ENCODE data around the gene FRS3. TPM values are rescaled to one million over a fixed set of nuclear protein-coding genes. Genes with fewer than 3 reads are reported as not detected.
A peak's percentile ranks its signal among the peaks of the same experiment; 100 is the strongest.

The FRS3 gene
- polyA plus RNA-seq, 4 donors, result 1.1 to 4.2 (median 4.1) TPM

DNA sequence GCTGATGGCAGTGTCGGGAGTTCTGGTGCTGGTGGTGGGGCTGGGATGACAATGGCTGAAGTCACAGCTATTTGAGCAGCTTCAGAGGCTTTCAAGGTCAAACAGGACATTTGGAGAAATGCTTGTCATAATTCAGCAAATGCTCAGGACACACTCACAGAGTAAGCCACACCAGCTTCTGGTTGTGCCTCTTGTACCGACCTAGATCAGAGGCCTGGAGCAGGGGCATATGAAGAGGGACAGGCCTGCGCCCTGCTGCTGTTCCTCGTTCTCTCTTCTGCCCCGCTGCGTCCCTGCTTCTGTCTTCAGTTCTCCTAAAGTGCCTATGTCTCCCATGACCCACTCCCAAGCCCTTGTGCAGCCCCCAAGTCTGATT is 31.6 kb downstream of the FRS3 start:
- no peak overlapping the region for H3K27ac ChIP-seq (ENCODE audit: low read depth in 1 of 3, low read length in 2 of 3)
- FAIRE-seq (no peak), DNase-seq (no peak)
- H3K9me3 ChIP-seq (ENCODE audit: control insufficient read depth in 2 of 2, insufficient read depth in 1 of 2, low read depth in 1 of 2, low read length in 1 of 2), result no peaks in the 10 kb centered on the region
- 88 to 98% (median 94%) methylated on average over 6 of the region's 6 CpGs for WGBS, 3 donors
- no peaks in the 10 kb centered on the region for H3K36me3 ChIP-seq (ENCODE audit: control insufficient read depth in 3 of 3, insufficient read depth in 2 of 3, low read depth in 1 of 3, low read length in 3 of 3)
- no peaks in the 10 kb centered on the region for H3K4me1 ChIP-seq (ENCODE audit: control insufficient read depth in 3 of 3, insufficient read depth in 2 of 3, low read depth in 1 of 3, low read length in 2 of 3)
- H3K27me3 ChIP-seq (ENCODE audit: control insufficient read depth in 3 of 3, insufficient read depth in 3 of 3, low read length in 3 of 3), result no peaks in the 10 kb centered on the region
- no peak overlapping the region for H3K4me3 ChIP-seq (ENCODE audit: low read depth in 1 of 3, low read length in 3 of 3)

DNA sequence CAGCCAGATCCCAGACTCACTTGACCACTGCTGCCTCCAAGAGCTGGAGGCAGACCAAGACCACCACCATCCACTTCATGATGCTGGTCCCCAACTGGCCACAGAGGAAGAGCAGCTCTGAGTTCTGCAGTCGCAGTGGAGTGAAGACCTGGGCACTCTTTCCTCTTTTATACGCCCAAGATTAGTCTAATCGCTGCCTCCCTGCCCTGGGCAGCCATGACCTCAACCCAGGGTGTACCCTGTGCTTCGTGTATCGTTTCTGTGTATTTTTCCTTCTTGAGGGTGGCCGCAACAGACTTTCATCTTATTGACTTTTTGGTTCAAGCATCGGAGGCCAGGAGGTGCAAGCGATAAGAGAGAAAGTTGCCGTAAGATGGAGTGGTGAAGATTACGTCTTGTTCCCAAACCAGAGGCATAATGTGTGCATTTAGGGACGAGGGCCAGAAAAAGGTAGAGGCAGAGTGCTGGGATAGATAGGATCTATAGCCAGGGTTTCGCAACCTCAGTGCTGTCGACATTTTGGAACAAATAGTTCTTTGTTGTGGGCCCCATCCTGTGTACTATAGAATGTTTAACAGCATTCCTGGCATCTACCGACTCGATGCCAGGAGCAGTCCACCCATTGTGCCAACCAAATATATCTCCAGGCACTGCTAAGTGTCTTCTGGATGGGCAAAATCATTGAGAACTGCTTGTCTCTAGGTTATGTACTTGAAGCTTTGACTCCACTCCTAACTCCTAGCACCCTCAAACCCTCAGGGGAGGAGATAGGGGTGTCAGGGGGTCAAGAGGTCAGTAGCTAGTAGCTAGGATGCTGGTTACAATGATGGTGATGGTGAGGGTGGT is 32.2 kb downstream of the FRS3 start, which contains the start of gene PGC:
Gene PGC, minus strand, starts transcription at position 142 of the 846 bp plus-strand sequence. Its CDS starts 63 bp downstream, at position 79.
- H3K9me3 ChIP-seq (ENCODE audit: control insufficient read depth in 2 of 2, insufficient read depth in 1 of 2, low read depth in 1 of 2, low read length in 1 of 2), result no peaks in the 10 kb centered on the region
- no peaks in the 10 kb centered on the region for H3K27me3 ChIP-seq (ENCODE audit: control insufficient read depth in 3 of 3, insufficient read depth in 3 of 3, low read length in 3 of 3)
- no peaks in the 10 kb centered on the region for H3K4me1 ChIP-seq (ENCODE audit: control insufficient read depth in 3 of 3, insufficient read depth in 2 of 3, low read depth in 1 of 3, low read length in 2 of 3)
- FAIRE-seq (no peak), DNase-seq (no peak)
- H3K27ac ChIP-seq (ENCODE audit: low read depth in 1 of 3, low read length in 2 of 3), result no peak within 1 kb of the TSS
- 72 to 78% (median 74%) methylated on average over 15 of the region's 15 CpGs for WGBS, 3 donors
- H3K4me3 ChIP-seq (ENCODE audit: low read depth in 1 of 3, low read length in 3 of 3), result no peak within 1 kb of the TSS
- H3K36me3 ChIP-seq (ENCODE audit: control insufficient read depth in 3 of 3, insufficient read depth in 2 of 3, low read depth in 1 of 3, low read length in 3 of 3), result no peaks in the 10 kb centered on the region

DNA sequence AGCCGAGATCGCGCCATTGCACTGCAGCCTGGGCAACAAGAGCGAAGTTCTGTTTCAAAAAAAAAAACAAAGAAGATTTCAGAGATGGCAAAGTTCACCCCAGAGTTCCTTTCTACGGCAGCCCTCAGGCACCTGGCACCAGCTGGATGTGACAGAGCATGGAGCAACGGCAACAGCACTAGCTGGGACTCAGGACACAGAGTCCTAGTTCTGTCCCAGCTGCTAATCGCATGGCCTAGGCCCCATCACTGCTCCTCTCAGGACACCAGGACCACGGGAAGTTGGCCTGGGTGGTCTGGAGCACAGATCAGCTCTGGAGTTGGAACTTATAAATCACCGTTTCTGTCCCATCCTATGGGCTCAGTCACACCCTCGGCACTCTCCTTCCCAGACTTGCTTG is 33.6 kb downstream of the FRS3 start:
- 42 to 73% (median 60%) methylated on average over 10 of the region's 10 CpGs for WGBS, 3 donors
- Histone ChIP-seq H3K27ac (ENCODE audit: low read depth in 1 of 3, low read length in 2 of 3) (no peak overlapping the region), H3K4me3 (ENCODE audit: low read depth in 1 of 3, low read length in 3 of 3) (no peak overlapping the region), H3K27me3 (ENCODE audit: control insufficient read depth in 3 of 3, insufficient read depth in 3 of 3, low read length in 3 of 3) (no peaks in the 10 kb centered on the region), H3K4me1 (ENCODE audit: control insufficient read depth in 3 of 3, insufficient read depth in 2 of 3, low read depth in 1 of 3, low read length in 2 of 3) (peaks cover 0 to 12% (median 0%) of the 10 kb centered on the region in 3 donors), H3K9me3 (ENCODE audit: control insufficient read depth in 2 of 2, insufficient read depth in 1 of 2, low read depth in 1 of 2, low read length in 1 of 2) (no peaks in the 10 kb centered on the region), H3K36me3 (ENCODE audit: control insufficient read depth in 3 of 3, insufficient read depth in 2 of 3, low read depth in 1 of 3, low read length in 3 of 3) (no peaks in the 10 kb centered on the region)
- DNase-seq, result no peak
- FAIRE-seq, result no peak

DNA sequence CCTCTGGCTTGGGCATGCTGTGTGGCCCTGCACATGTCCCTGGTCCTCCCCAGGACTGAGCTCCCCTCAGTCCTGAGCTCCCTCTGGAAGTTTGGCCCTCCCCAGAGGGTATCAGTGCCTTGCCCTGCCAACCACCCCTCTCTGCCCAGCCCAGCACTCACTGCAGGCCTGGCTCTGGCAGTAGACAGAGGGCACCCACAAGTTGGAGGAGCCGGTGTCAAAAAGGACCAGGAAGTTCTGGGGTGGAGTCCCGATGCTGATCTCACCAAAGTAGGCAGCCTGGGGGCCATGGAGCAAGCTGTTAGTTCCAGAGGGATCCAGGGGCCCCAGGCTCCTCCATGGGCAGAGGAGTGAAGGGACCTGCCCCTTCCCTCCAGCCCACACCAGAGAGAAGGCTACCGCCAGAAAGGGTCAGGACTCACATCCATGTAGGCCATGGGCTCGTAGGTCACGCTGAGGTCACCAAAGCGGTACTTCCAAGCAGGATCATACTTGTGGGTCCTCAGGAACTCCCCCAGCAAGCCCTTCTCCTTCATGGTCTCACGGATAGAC is 35.4 kb downstream of the FRS3 start:
- H3K9me3 ChIP-seq (ENCODE audit: control insufficient read depth in 2 of 2, insufficient read depth in 1 of 2, low read depth in 1 of 2, low read length in 1 of 2), result no peaks in the 10 kb centered on the region
- no peak for FAIRE-seq
- H3K4me3 ChIP-seq (ENCODE audit: low read depth in 1 of 3, low read length in 3 of 3), result no peak overlapping the region
- no peaks in the 10 kb centered on the region for H3K36me3 ChIP-seq (ENCODE audit: control insufficient read depth in 3 of 3, insufficient read depth in 2 of 3, low read depth in 1 of 3, low read length in 3 of 3)
- no peaks in the 10 kb centered on the region for H3K27me3 ChIP-seq (ENCODE audit: control insufficient read depth in 3 of 3, insufficient read depth in 3 of 3, low read length in 3 of 3)
- 89 to 91% (median 90%) methylated on average over 7 of the region's 7 CpGs for WGBS, 3 donors
- no peak for DNase-seq
- no peak overlapping the region for H3K27ac ChIP-seq (ENCODE audit: low read depth in 1 of 3, low read length in 2 of 3)
- peaks cover 0 to 20% (median 2%) of the 10 kb centered on the region in 3 donors for H3K4me1 ChIP-seq (ENCODE audit: control insufficient read depth in 3 of 3, insufficient read depth in 2 of 3, low read depth in 1 of 3, low read length in 2 of 3)

DNA sequence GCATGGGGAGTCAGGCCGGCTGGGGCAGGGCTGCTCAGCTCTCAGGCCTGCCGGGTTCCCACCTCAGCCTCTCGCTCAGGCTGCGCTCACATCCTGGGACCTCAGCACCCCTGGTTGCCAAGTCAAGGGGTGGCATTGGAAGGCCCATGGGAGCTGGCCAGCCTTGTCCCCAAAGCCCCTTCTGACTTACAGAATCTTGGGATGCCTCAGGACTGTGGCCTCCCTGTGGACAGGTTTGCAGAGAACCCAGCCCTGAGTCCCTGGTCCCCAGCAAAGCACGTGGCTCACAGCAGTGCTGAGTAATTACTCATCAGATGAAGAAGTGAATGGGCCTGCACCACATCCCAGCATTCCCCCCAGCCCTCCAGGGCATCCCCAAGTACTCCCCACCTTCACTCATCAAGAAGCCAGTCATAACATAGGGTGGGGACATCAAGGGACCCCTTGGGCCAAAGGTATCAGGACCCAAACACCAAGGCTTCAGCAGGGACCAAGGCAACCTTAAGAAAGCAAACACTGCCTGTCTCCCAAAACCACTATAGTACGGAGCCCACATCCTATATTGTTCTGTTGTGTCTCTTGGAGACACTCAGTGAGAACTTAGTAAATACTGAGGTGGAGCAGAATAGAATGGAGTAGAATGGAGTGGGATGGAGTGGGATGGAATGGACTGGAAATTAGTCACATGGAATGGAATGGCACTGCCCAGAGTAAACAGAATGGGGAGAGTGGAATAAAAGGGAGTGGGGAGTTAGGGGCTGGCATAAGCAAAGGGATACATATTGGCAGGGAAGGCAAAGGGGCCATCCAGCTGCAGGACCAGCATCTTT is 36.1 kb downstream of the FRS3 start:
- Histone ChIP-seq H3K4me1 (ENCODE audit: control insufficient read depth in 3 of 3, insufficient read depth in 2 of 3, low read depth in 1 of 3, low read length in 2 of 3) (peaks cover 0 to 25% (median 2%) of the 10 kb centered on the region in 3 donors), H3K4me3 (ENCODE audit: low read depth in 1 of 3, low read length in 3 of 3) (no peak overlapping the region), H3K9me3 (ENCODE audit: control insufficient read depth in 2 of 2, insufficient read depth in 1 of 2, low read depth in 1 of 2, low read length in 1 of 2) (no peaks in the 10 kb centered on the region), H3K27ac (ENCODE audit: low read depth in 1 of 3, low read length in 2 of 3) (no peak overlapping the region), H3K27me3 (ENCODE audit: control insufficient read depth in 3 of 3, insufficient read depth in 3 of 3, low read length in 3 of 3) (no peaks in the 10 kb centered on the region), H3K36me3 (ENCODE audit: control insufficient read depth in 3 of 3, insufficient read depth in 2 of 3, low read depth in 1 of 3, low read length in 3 of 3) (no peaks in the 10 kb centered on the region)
- no peak for DNase-seq
- 87 to 95% (median 94%) methylated on average over 6 of the region's 6 CpGs for WGBS, 3 donors
- FAIRE-seq, result no peak

DNA sequence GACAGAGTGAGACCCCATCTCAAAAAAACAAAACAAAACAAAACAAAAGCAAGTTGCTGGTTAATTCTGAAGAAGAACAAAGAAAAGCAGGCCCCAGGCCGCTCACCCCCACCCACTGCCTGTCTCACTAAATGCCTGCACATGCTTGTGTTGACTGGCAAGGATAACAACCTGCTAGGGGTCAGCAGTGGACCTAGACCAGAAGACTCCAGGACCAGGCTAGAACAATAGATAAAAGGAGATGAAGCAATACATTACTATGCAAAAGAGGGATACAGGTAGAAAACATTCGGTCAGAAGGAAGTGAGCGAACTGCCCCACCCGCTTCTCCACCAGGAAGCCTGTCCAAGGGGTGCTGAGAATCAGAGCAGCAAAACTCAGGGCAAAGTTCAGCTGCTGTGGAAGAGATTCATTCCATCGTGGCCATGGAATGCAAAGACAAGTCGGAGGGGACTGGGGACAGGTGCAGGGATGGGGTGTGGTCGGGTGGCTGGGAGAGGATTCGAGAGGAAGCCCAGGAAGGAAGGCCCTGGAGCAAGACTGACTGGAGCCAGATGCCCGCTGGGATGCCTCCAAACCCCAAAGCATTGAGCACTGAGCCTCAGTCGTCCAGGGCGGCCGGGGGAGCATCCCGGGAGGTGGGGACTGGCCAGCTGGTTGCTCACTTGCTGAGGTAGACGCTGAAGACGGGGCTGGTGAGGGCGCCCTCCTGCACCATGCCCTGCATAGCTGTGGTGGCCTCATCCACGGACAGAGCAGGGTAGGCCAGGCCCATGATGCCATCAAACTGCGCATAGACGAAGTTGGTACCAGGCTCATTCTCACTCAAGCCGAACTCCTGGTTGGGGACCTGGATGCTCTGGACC is 37.8 kb downstream of the FRS3 start:
- H3K4me3 ChIP-seq (ENCODE audit: low read depth in 1 of 3, low read length in 3 of 3), result no peak overlapping the region

DNA sequence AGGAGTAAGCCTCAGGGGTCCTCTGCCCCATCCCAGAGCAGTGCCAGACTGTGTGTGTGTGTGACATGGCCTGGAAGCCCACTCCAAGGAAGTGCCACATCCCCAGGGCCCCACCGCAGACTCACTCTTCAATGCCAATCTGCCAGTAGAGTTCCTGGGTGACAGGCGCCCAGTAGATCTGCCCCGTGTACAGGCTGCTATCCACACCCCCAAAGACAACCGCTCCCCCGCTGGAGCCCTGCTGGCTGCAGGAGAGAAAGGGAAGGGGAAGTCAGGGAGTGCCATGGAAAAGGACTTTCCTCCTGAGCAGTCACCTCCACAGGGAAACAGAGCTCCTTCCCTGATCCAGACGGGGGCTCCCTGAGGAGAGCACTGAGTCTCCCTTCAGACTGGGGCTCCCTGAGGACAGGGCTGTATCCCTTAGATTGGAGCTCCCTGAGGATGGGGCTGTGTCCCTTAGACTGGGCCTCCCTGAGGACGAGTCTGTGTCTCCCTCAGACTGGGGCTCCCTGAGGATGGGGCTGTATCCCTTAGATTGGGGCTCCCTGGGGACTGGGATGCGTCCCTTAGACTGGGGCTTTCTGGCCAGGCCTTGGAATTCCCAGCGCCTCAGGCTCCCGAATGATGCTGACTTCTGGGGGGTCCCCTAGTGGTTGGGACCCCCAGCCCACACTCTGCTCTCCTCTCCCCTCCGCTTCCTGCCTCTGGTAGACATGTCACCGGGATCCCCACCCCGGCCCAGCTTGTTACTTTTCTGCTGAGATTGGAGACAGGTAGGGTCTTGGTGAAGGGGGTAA is 39.1 kb downstream of the FRS3 start:
- 75 to 82% (median 77%) methylated on average over 13 of the region's 13 CpGs for WGBS, 3 donors
- Histone ChIP-seq H3K36me3 (ENCODE audit: control insufficient read depth in 3 of 3, insufficient read depth in 2 of 3, low read depth in 1 of 3, low read length in 3 of 3) (no peaks in the 10 kb centered on the region), H3K4me3 (ENCODE audit: low read depth in 1 of 3, low read length in 3 of 3) (no peak overlapping the region), H3K27ac (ENCODE audit: low read depth in 1 of 3, low read length in 2 of 3) (peak overlapping the region in 2 of 3 donors; percentile 77 to 82), H3K4me1 (ENCODE audit: control insufficient read depth in 3 of 3, insufficient read depth in 2 of 3, low read depth in 1 of 3, low read length in 2 of 3) (peaks cover 2 to 38% (median 6%) of the 10 kb centered on the region in 3 donors), H3K27me3 (ENCODE audit: control insufficient read depth in 3 of 3, insufficient read depth in 3 of 3, low read length in 3 of 3) (no peaks in the 10 kb centered on the region), H3K9me3 (ENCODE audit: control insufficient read depth in 2 of 2, insufficient read depth in 1 of 2, low read depth in 1 of 2, low read length in 1 of 2) (no peaks in the 10 kb centered on the region)
- FAIRE-seq (no peak), DNase-seq (no peak)

More for the DNA sequence above, 37.8 kb downstream of the FRS3 start:
- 68 to 75% (median 68%) methylated on average over 19 to 20 of the region's 20 CpGs for WGBS, 3 donors
- H3K27me3 ChIP-seq (ENCODE audit: control insufficient read depth in 3 of 3, insufficient read depth in 3 of 3, low read length in 3 of 3), result no peaks in the 10 kb centered on the region
- peaks cover 0 to 25% (median 2%) of the 10 kb centered on the region in 3 donors for H3K4me1 ChIP-seq (ENCODE audit: control insufficient read depth in 3 of 3, insufficient read depth in 2 of 3, low read depth in 1 of 3, low read length in 2 of 3)
- DNase-seq (peak; percentile 91 to 92), FAIRE-seq (no peak)
- H3K27ac ChIP-seq (ENCODE audit: low read depth in 1 of 3, low read length in 2 of 3), result peak overlapping the region; percentile 58 to 82 (median 77)
- H3K9me3 ChIP-seq (ENCODE audit: control insufficient read depth in 2 of 2, insufficient read depth in 1 of 2, low read depth in 1 of 2, low read length in 1 of 2), result no peaks in the 10 kb centered on the region
- H3K36me3 ChIP-seq (ENCODE audit: control insufficient read depth in 3 of 3, insufficient read depth in 2 of 3, low read depth in 1 of 3, low read length in 3 of 3), result no peaks in the 10 kb centered on the region
